Measurements from ENCODE around the gene MRPL32.
A peak's percentile ranks its signal among the peaks of the same experiment; 100 is the strongest.

Gene MRPL32

GRCh38 chr7:42928754-42929153, 3.4 kb upstream of the MRPL32 start:
- DNase-seq = no peak

- no peak for DNase-seq
Observed at GRCh38 chr7:42929449-42929848, 2.7 kb upstream of the MRPL32 start.

GRCh38 chr7:42930889-42931288, 1.3 kb upstream of the MRPL32 start:
- DNase-seq = no peak

DNA sequence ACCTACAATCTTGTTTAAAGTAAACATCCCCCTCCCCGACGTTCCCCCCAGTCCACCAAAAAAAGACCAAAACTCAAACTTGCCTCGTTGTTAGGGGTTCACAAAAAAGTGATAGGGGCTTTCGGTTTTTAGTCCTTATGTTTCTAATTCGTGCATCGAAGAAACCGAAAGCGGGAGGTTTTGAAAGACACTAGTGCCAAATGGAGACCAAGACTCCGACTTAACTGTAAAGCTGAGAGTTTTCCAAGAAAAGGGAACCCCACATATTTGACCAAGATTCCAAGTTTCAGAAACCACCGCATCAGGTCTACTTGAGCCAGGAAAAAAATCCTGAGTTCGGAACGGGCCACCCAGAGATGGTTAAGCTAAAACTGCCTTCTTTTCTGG, 736 bp upstream of the MRPL32 start:
- DNase-seq = no peak

DNA sequence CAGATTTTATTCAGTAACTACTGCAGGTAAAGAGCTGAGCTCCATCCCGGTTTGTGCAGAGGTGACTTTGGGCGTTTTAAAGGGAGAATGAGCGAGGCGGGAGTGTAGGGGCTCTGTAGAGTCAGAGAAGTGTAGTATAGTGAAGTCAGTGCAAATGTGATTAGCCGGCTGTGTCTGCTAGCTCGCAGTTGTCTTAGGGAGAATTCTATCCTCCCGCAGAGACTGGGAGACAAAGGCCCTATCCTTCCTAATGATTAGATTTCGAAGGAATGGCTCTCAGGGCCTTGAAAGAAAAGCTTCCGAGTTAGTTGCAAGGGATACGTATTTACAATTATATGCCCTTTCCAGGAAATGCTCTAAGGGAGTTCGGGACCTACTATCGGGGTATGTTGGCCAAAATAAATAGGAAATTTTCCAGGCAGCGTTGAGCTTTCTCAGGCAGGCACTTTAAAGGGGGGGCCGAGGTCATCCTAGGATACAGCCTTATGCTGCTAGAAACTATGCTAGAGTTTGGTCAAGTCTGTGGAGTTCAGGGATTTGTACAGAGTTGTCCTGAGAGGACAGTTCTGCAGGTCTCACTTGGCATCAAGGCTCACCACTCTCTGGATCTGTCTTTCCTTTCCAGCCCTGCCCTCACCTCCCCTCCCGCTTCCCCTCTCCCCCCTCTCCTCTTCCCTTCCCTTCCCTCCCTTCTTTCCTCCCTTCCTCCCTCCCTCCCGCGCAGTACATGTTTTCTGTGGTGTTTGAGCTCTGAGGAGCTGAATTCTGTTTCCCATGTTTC, 825 bp downstream of the MRPL32 start:
- no peak for DNase-seq

DNA sequence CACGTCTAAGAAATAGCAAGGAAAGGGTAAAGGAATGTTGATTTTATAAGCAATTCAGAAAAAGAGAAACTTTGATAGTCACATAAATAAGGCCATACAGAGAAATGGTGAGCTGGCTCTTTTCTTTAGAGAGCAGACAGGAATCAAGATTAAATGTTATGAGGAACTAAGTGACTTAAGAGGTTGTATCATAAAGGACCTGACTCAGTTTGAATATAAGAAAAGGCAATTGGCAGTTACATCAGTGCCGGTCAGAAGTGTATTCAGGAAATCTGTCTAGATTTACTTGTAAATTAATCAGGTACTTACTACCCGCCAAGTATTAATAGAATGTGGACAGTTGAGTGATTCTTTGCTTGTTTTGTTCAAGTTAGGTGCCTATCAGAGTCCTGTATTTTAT, 2.1 kb downstream of the MRPL32 start:
- DNase-seq = no peak

GRCh38 chr7:42935861-42936260, 3.7 kb downstream of the MRPL32 start:
- no peak for DNase-seq

DNA sequence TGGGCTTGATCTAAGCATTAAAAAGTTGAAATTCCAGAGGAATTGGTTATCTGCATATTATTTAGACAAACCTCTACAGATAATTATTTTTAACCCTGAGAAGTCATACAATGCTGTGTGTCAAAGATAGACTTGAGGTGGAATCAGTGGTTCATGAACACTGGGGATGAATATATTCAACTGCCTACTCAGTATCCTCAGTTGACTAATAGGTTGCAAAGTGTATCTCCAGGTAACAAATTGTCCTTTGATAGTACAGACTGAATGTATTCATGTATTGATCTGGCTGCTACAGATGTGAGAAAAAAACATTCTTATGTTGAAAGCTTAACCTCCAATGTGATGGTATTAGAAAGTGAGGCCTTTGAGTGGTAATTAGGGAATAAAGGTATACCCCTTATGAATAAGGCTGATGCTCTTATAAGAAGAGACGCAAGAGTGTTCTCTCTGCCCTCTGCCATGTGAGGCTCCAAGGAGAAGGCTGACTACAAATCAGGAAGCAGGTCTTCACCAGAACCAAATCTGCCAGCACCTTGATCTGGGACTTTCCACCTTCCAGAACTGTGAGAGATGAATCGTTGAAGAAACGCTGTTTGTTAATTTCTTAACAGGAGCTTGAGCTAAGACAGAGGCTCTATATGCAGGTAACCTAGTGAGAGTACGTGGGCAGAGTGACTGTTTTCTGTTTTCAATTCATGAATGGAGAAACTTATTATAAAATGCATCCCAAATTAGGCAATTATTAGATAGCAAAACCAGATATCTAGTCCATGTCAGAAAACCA, 7.5 kb downstream of the MRPL32 start:
- DNase-seq = no peak

DNA sequence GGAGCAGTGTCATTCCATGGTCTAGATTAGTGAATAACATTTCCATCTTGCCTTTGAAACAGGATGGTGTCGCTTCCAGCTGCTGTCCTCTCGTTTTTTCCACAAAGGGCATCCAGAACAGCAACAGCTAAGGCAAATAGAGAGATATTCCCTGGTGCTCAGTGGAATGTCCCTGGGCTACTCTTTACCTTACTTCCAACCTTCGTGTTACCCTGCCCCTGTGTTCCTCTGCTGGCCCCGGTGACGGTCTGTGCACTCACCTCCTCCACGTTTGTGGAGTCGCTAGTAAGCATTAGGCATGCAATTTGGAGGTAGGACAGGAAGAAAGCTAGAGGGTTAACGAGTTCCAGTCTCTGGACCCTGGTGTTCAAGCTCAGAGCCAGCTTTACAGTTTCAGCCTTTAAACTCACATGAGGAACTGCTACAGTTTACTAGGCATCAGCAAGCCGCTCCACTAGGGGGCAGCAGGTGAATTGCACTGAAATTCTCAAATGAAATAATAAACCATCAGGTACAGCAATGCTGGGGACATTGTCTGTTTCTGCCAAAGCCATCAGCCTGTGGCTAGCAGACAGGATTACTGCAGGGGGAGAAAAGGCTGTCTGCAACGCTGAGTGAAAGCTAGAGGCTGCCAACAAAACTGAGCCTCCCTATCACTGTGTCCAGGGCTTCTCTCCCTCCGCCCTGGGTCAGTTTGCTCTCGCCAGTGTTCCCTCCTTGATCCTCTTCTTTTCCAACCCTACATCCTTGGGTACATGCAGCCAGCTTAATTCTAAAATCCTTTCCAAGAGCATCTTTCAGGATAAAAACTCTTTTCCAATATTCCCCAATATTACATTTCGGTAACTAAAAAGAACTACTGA, 9.0 kb downstream of the MRPL32 start:
- peak; percentile 41 to 72 (median 53) for DNase-seq

DNA sequence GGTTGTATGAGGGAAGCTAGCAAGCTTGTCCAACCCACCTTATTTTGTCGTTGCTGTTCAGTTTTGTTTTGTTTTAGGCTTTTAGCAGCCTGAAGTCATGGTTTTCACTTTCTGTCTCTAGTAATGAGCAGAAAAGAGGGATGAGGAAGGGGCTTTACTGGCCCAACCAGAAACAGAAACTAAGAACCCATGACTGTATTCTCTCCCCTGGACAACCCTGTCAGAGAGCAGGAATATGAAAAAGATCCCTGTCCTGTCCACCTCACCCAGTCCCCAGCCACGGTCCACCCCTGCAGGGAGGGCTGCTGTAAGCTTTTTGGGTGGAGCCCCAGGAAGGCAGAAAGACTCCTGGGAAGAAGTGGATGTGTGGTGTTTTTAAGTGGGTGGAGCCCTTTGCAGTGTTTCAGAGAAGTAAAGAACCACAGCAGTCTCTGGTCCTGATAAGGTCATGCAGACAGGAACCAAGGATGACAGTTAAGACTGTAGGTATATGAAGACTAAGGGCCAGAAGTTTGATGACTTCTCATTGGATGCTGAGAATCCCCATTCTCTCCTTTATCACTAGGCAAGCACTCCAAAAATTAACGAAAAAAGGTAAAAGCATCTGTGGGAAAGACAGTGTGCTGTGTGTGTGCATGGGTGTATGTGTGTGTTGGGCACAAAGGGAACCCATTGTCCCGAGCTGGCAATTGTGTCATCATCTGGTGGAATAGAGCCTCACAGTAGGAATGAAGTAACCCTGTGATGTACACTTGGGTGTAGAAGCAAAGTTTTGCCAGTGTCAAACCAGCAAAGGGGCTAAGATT, 13.8 kb downstream of the MRPL32 start:
- DNase-seq = no peak

GRCh38 chr7:42946627-42946950, 14.4 kb downstream of the MRPL32 start:
- DNase-seq = no peak

- no peak for DNase-seq
Observed at GRCh38 chr7:42947521-42947920, 15.3 kb downstream of the MRPL32 start.

DNA sequence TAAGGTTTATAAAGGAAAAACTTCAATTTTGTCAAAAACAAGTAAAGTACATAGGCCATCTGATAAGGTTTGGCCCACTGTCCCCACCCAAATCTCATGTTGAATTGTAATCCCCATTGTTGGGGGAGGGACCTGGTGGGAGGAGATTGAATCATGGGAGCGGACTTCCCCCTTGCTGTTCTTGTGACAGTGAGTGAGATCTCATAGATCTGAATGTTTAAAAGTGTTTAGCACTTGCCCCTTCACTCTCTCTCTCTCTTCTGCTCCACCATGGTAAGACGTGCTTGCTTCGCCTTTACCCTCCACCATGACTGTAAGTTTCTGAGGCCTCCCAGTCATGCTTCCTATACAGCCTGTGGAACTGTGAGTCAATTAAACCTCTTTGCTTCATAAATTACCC, 18.2 kb downstream of the MRPL32 start:
- no peak for DNase-seq

GRCh38 chr7:42952328-42952727, 20.2 kb downstream of the MRPL32 start:
- DNase-seq = no peak

DNA sequence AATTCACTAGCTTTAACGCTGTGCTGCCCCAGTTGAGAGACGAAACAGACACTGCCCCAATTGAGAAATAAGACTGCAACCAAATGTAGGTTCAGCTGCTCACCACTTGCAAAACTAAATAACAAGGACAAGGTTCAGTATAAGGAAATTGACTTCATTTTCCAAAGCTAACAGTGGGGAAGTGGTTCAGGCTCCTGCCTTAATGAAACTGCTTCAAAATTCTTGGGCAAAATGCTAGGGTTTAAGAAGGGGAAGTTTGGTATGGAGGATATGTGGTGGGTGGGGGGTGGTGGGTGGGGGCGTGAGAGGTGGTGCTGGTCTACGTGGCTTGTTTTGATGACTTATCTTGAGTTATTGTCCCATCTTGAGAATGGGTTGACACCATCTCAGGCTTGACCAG, 21.8 kb downstream of the MRPL32 start:
- DNase-seq = no peak

GRCh38 chr7:42956062-42956461, 23.9 kb downstream of the MRPL32 start:
- DNase-seq = no peak

DNA sequence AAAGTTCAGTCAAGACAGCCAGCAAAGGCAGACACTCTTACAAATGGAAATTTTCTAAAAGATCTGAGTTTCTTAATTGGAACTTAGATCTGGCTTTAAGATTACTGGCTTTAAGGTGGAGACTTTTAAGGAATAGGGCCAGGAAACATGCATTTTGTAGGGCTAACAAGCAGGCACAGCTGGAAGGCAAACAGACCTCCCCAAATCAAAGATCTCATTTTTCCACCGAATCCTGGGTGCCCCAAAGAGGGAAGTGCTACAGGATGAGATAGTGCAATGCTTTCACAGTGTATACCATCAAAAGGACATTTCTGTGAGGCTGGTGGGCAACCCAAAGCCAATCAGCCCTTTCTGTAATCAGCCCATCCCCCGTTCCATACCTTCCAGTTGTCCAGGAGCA, 27.4 kb downstream of the MRPL32 start:
- no peak for DNase-seq

- DNase-seq = no peak
Observed at GRCh38 chr7:42960762-42961161, 28.6 kb downstream of the MRPL32 start.

DNA sequence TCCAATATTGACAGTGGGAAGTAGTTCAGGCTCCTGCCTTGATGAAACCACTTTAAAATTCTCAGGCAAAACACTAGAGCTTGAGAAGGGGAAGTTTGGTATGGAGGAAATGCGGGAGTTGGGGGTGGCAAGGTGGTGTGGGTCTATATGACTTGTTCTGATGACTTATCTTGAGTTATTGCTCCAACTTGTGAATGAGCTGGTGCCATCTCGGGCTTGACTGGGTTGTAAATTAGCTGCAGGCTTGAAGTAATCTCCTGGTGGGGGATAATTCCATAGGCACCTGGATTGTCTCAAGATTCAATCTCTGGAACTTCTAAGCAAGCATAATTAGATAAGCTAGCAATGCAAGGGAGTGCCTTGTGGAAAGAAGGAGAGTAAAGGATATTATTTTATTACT, 29.0 kb downstream of the MRPL32 start:
- no peak for DNase-seq

DNA sequence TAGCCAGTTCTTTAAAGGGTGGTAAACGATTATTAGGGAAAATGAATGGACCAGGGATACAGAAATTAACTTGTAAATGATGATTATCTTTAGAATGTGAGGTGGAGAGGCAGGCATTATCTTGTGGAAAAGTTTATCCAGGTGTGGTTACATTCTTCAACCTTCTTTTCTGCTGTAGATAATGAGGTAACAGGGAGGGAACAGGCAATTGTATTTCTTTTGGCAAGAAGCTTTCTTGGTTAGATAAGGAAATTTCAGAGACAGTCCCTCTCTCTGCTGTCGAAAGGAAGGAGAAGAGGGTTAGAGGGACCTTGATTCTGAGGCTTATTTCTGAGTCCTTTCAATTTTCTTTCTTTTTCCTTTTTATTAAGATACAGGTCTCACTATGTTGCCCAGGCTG, 32.1 kb downstream of the MRPL32 start:
- DNase-seq = no peak

DNA sequence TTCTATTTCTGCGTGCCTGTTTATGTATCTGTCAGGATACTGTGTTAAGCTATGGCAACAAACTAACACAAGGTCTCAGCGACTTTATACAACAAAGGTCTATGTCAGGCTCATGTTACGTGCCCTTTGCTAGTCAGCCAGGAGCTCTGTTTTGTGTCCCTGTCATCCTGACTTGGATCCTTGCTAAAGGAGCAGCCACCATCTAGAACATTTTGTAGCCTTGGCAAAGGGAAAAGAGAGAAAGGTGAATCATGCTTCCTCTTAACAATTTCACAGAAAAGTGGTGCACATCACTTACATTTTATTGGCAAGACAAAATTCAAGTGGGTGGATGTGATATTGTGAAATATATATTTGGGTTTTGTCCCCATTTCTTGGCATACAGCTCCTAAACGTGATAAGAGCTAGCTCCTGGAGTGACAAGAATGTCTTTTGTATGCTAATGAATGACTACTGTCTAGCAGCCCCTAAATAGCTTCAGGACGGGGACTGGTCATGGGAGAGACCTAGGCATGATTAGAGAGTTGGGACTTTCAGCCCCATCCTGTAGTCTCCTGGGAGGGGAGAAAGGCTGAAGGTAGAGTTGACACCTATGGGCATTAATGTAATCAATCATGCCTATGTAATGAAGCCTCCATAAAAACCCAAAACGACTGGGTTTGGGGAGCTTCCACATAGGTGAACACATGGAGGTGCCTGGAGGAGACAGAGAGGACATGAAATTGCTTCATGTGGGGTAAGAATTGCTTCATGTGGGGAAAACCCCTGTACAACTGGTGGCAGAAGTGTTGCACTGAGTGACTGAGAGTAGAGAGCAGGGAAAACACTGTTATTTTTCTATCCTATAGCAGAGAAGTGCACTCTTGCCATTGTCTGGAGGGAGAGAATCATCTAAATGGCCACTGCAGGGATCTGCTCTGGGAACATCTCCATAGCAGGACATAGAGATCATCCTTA, 33.0 kb downstream of the MRPL32 start:
- no peak for DNase-seq

- no peak for DNase-seq
Observed at GRCh38 chr7:42967391-42967790, 35.2 kb downstream of the MRPL32 start.
